ENCODE data around the gene TAF6L. TPM values are rescaled to one million over a fixed set of nuclear protein-coding genes. Genes with fewer than 3 reads are reported as not detected.
A peak's percentile ranks its signal among the peaks of the same experiment; 100 is the strongest.

Gene TAF6L
- 10 to 100 TPM; 16.7 to 51.3 (median 27.0) TPM for total RNA-seq

GRCh38 chr11:62771144-62772021 lies at the start of gene TAF6L:
TAF6L (plus strand) TSS chr11:62771396; CDS start chr11:62775784, 4,388 bp downstream.
- Histone ChIP-seq H3K4me3 (peak within 1 kb of the TSS; percentile 65 to 77 (median 72)), H3K27me3 (no peaks in the 10 kb centered on the region), H3K4me1 (peaks cover 18 to 24% (median 21%) of the 10 kb centered on the region in 4 donors), H3K36me3 (peaks cover 0 to 23% (median 18%) of the 10 kb centered on the region in 4 donors), H3K27ac (peak within 1 kb of the TSS; percentile 90 to 97 (median 94)), H3K9me3 (no peaks in the 10 kb centered on the region)
- TF ChIP-seq POLR2AphosphoS5 (IDR thresholded peaks at IDR 0.05) = peak; percentile 74 to 82
- peak in 2 of 4 donors; percentile 36 to 67 for TF ChIP-seq POLR2A (IDR thresholded peaks at IDR 0.05)
- TF ChIP-seq EP300 (IDR thresholded peaks at IDR 0.05) = no peak
- TF ChIP-seq CTCF (IDR thresholded peaks at IDR 0.05) = no peak
- peak; percentile 98 to 99 for ATAC-seq (ENCODE audit: low FRiP score in 2 of 2)
- WGBS, 2 donors = 3 to 9% methylated on average over 21 to 56 of the region's 60 CpGs
- DNase-seq = peak; percentile 98 to 100

GRCh38 chr11:62721994-62722393 lies 49.2 kb upstream of the TAF6L start:
- Histone ChIP-seq H3K9me3 (no peaks in the 10 kb centered on the region), H3K27me3 (no peaks in the 10 kb centered on the region), H3K27ac (peak overlapping the region in 1 of 4 donors; percentile 30), H3K4me1 (peaks cover 26 to 32% (median 27%) of the 10 kb centered on the region in 4 donors), H3K36me3 (peaks cover 64 to 79% (median 66%) of the 10 kb centered on the region in 4 donors), H3K4me3 (no peak overlapping the region)
- ATAC-seq (ENCODE audit: low FRiP score in 2 of 2) (no peak), DNase-seq (no peak)
- WGBS, 2 donors = 73 to 77% methylated on average over 6 to 7 of the region's 7 CpGs
- TF ChIP-seq POLR2A (IDR thresholded peaks at IDR 0.05) (no peak), CTCF (IDR thresholded peaks at IDR 0.05) (no peak)

GRCh38 chr11:62724171-62724570 lies 47.0 kb upstream of the TAF6L start:
- peaks cover 44 to 57% (median 44%) of the 10 kb centered on the region in 4 donors for H3K36me3 ChIP-seq
- DNase-seq (no peak), ATAC-seq (ENCODE audit: low FRiP score in 2 of 2) (no peak)
- H3K4me1 ChIP-seq = peaks cover 26 to 36% (median 28%) of the 10 kb centered on the region in 4 donors
- H3K9me3 ChIP-seq = no peaks in the 10 kb centered on the region
- 59 to 67% methylated on average over 8 of the region's 8 CpGs for WGBS, 2 donors
- peak overlapping the region in 1 of 4 donors; percentile 98 for H3K4me3 ChIP-seq
- H3K27me3 ChIP-seq = no peaks in the 10 kb centered on the region
- peak overlapping the region in 2 of 4 donors; percentile 15 to 95 for H3K27ac ChIP-seq
- TF ChIP-seq CTCF (IDR thresholded peaks at IDR 0.05) = no peak
- no peak for TF ChIP-seq POLR2A (IDR thresholded peaks at IDR 0.05)
- TF ChIP-seq POLR2AphosphoS5 (IDR thresholded peaks at IDR 0.05) = no peak
- TF ChIP-seq EP300 (IDR thresholded peaks at IDR 0.05) = no peak

- Histone ChIP-seq H3K27me3 (no peaks in the 10 kb centered on the region), H3K4me3 (peak overlapping the region; percentile 84 to 100 (median 98)), H3K4me1 (peaks cover 39 to 51% (median 42%) of the 10 kb centered on the region in 4 donors), H3K36me3 (peaks cover 29 to 43% (median 32%) of the 10 kb centered on the region in 4 donors), H3K9me3 (no peaks in the 10 kb centered on the region), H3K27ac (peak overlapping the region; percentile 86 to 95 (median 93))
- no peak for ATAC-seq (ENCODE audit: low FRiP score in 2 of 2)
- TF ChIP-seq POLR2AphosphoS5 (IDR thresholded peaks at IDR 0.05) (no peak), POLR2A (IDR thresholded peaks at IDR 0.05) (no peak), EP300 (IDR thresholded peaks at IDR 0.05) (no peak), CTCF (IDR thresholded peaks at IDR 0.05) (no peak)
- 1% methylated on average over 7 of the region's 7 CpGs for WGBS, 2 donors
- no peak for DNase-seq
Observed at GRCh38 chr11:62725646-62726045, 45.5 kb upstream of the TAF6L start.

Measured in upper lobe of left lung (tissue), 6 donors.